Panc1 (cell line): ENCODE measurements around the gene GPC6. TPM values are rescaled to one million over a fixed set of nuclear protein-coding genes. Genes with fewer than 3 reads are reported as not detected.

Source experiments
- ATAC-seq: fragments of 200-7000 bp; cut with Tn5 transposase; 2 replicates; pipeline ENCODE4 v1.9.1; 2020; ENCODE audit warnings: mild to moderate bottlenecking, moderate library complexity
- BruUV-seq: library from RNA; stranded (reverse); fragments of 400-500 nt; replicated peaks from 2 replicates; lab custom pipeline; 2021; lab: Mats Ljungman, UMichigan
- CTCF ChIA-PET: fragments of 300-600 bp; sonication (Branson Sonifier 250); formaldehyde crosslinking; loops from one replicate; lab custom pipeline; 2022; ENCODE audit warnings: antibody characterized with exemption; lab: Charles Lee
- POLR2A ChIA-PET: fragments of 300-600 bp; sonication (Branson Sonifier 250); formaldehyde crosslinking; loops from one replicate; lab custom pipeline; 2022; ENCODE audit warnings: antibody characterized with exemption; lab: Charles Lee
- DNase-seq: peaks from one replicate; pipeline ENCODE4 v3.0.0-alpha.2; 2010; ENCODE audit warnings: low read depth, low spot score
- H3K27ac ChIP-seq: 2 replicates; pipeline ENCODE4 v1.5.1; 2011; ENCODE audit warnings: mild to moderate bottlenecking, low read length, inconsistent platforms
- H3K27me3 ChIP-seq: fragments of 200-500 bp; sonication (Bioruptor generic); 2 replicates; pipeline ENCODE4 v1.6.0; 2014; ENCODE audit warnings: low read length, inconsistent platforms; ENCODE audit not compliant: control insufficient read depth, insufficient read depth
- H3K36me3 ChIP-seq: fragments of 200-500 bp; sonication (Bioruptor generic); 2 replicates; pipeline ENCODE4 v1.5.1; 2014; ENCODE audit warnings: inconsistent platforms, mild to moderate bottlenecking, low read length, moderate library complexity; ENCODE audit not compliant: control insufficient read depth, insufficient read depth
- H3K4me1 ChIP-seq: 2 replicates; pipeline ENCODE4 v1.5.1; 2011; ENCODE audit warnings: inconsistent platforms, mild to moderate bottlenecking, low read length, moderate library complexity; ENCODE audit not compliant: control insufficient read depth, insufficient read depth
- H3K4me3 ChIP-seq, 2 experiments: 2 replicates each; pipeline ENCODE4 v1.5.1; 2011 to 2012; ENCODE audit warnings: low read depth in 2 of 2, low read length in 2 of 2, mild to moderate bottlenecking in 2 of 2, inconsistent platforms in 1 of 2, moderate library complexity in 1 of 2
- H3K9me3 ChIP-seq: fragments of 200-500 bp; sonication (Bioruptor generic); 2 replicates; pipeline ENCODE4 v1.5.1; 2014; ENCODE audit warnings: low read depth, mild to moderate bottlenecking, inconsistent platforms, low read length, moderate library complexity; ENCODE audit not compliant: control insufficient read depth, insufficient read depth
- CTCF ChIP-seq: fragments of 450-650 bp; IDR thresholded peaks from 2 replicates; pipeline ENCODE4 v1.5.1; 2017; ENCODE audit warnings: mild to moderate bottlenecking
- POLR2AphosphoS5 ChIP-seq: IDR thresholded peaks from 2 replicates; pipeline ENCODE4 v1.6.1; 2012; ENCODE audit warnings: mild to moderate bottlenecking, low read depth, low read length, moderate library complexity
- REST ChIP-seq, 2 experiments: IDR thresholded peaks; 2 replicates each; pipeline ENCODE4 v1.6.1; 2011 to 2012; ENCODE audit warnings: low read depth in 2 of 2, control low read depth in 1 of 2, low read length in 1 of 2, mild to moderate bottlenecking in 1 of 2, moderate library complexity in 1 of 2; ENCODE audit not compliant: insufficient read depth in 1 of 2
- SIN3A ChIP-seq: IDR thresholded peaks from 2 replicates; pipeline ENCODE4 v1.6.1; 2012; ENCODE audit warnings: low read depth, mild to moderate bottlenecking, low read length, moderate library complexity, borderline replicate concordance; ENCODE audit not compliant: insufficient read depth
- TCF7L2 ChIP-seq: IDR thresholded peaks from 2 replicates; pipeline ENCODE4 v1.6.1; 2011; ENCODE audit warnings: mild to moderate bottlenecking, low read depth, low read length, inconsistent platforms
- in situ Hi-C: cut with HindIII; loops from 2 replicates; pipeline ENCODE4 v1.10.0; 2016; ENCODE audit warnings: low sequenced_read_pairs, low pct_unique_long_range_greater_than_20kb
- intact Hi-C: fragments of 100-400 bp; cut with micrococcal nuclease; formaldehyde crosslinking; loops from one replicate; pipeline ENCODE4 v1.10.0; 2022; ENCODE audit not compliant: unreplicated experiment
- total RNA-seq: library from RNA; stranded (reverse); gene quantifications from one replicate; pipeline ENCODE4 v1.2.1, GENCODE V29; 2021; ENCODE audit not compliant: unreplicated experiment

Gene GPC6
- total RNA-seq, 1 experiment from 2014 or later, result 4.8 TPM

GRCh38 chr13:94390881-94391280, 1164.3 kb downstream of the GPC6 start:
- H3K4me3 ChIP-seq, result no peak overlapping the region

GRCh38 chr13:94394723-94395122, 1168.1 kb downstream of the GPC6 start:
- DNase-seq (no peak), ATAC-seq (no peak)
- ChIA-PET POLR2A (no interaction called here), CTCF (no interaction called here)
- TF ChIP-seq SIN3A, result no peak
- no peak for TF ChIP-seq CTCF
- no peak for TF ChIP-seq REST (IDR thresholded peaks at IDR 0.05; ENCODE audit: insufficient read depth in 1 of 2, low read depth in 2 of 2, low read length in 1 of 2)
- TF ChIP-seq POLR2AphosphoS5, result no peak
- TF ChIP-seq TCF7L2, result no peak
- in situ Hi-C loops (no loop called here), intact Hi-C loops (no loop called here)
- H3K4me3 ChIP-seq, result no peak overlapping the region
- H3K27me3 ChIP-seq, result no peaks in the 10 kb centered on the region
- no peaks in the 10 kb centered on the region for H3K36me3 ChIP-seq
- H3K4me1 ChIP-seq, result no peaks in the 10 kb centered on the region
- no TSS peak for BruUV-seq
- no peaks in the 10 kb centered on the region for H3K9me3 ChIP-seq
- no peak overlapping the region for H3K27ac ChIP-seq

More at GRCh38 chr13:94390881-94391280, 1164.3 kb downstream of the GPC6 start:
- BruUV-seq, result no TSS peak
- POLR2A ChIA-PET, result no interaction called here
- no peaks in the 10 kb centered on the region for H3K27me3 ChIP-seq
- CTCF ChIA-PET, result no interaction called here
- no peaks in the 10 kb centered on the region for H3K4me1 ChIP-seq
- ATAC-seq (no peak), DNase-seq (no peak)
- intact Hi-C loops (no loop called here), in situ Hi-C loops (no loop called here)
- H3K9me3 ChIP-seq, result no peaks in the 10 kb centered on the region
- no peak overlapping the region for H3K27ac ChIP-seq
- TF ChIP-seq TCF7L2 (no peak), REST (IDR thresholded peaks at IDR 0.05; ENCODE audit: insufficient read depth in 1 of 2, low read depth in 2 of 2, low read length in 1 of 2) (no peak), SIN3A (no peak), POLR2AphosphoS5 (no peak), CTCF (no peak)
- no peaks in the 10 kb centered on the region for H3K36me3 ChIP-seq
